GM19023 (cell line): Measurements from ENCODE around the gene TRIM67.

ENCODE experiments used
- ATAC-seq: cut with Tn5 transposase; IDR thresholded peaks from one replicate; pipeline ENCODE4 v1.9.1; 2021; ENCODE audit warnings: mild to moderate bottlenecking, moderate library complexity; ENCODE audit not compliant: unreplicated experiment

TRIM67 gene

GRCh38 chr1:231182317-231182716 lies 20.5 kb downstream of the TRIM67 start:
- ATAC-seq, result no peak

GRCh38 chr1:231183639-231184590 lies 22.1 kb downstream of the TRIM67 start:
- ATAC-seq, result no peak

GRCh38 chr1:231184891-231185290 lies 23.0 kb downstream of the TRIM67 start:
- ATAC-seq, result no peak

GRCh38 chr1:231185391-231185790 lies 23.5 kb downstream of the TRIM67 start:
- ATAC-seq, result no peak

GRCh38 chr1:231186356-231187115 lies 24.7 kb downstream of the TRIM67 start:
- no peak for ATAC-seq

GRCh38 chr1:231187571-231187970 lies 25.7 kb downstream of the TRIM67 start:
- ATAC-seq, result no peak

GRCh38 chr1:231188072-231188471 lies 26.2 kb downstream of the TRIM67 start:
- no peak for ATAC-seq

- ATAC-seq, result no peak
These were observed 26.9 kb downstream of the TRIM67 start for GRCh38 chr1:231188768-231189167.

GRCh38 chr1:231189683-231190270 lies 27.9 kb downstream of the TRIM67 start:
- no peak for ATAC-seq

GRCh38 chr1:231190456-231190855 lies 28.6 kb downstream of the TRIM67 start:
- ATAC-seq, result no peak

- ATAC-seq, result no peak
These were observed 30.8 kb downstream of the TRIM67 start for GRCh38 chr1:231192620-231193163.

- no peak for ATAC-seq
These were observed 32.0 kb downstream of the TRIM67 start for GRCh38 chr1:231193710-231194340.

GRCh38 chr1:231194476-231194842 lies 32.6 kb downstream of the TRIM67 start:
- no peak for ATAC-seq

- no peak for ATAC-seq
These were observed 33.1 kb downstream of the TRIM67 start for GRCh38 chr1:231194843-231195516.

- ATAC-seq, result no peak
These were observed 34.4 kb downstream of the TRIM67 start for GRCh38 chr1:231196307-231196706.

- ATAC-seq, result no peak
These were observed 34.9 kb downstream of the TRIM67 start for GRCh38 chr1:231196728-231197127.

- ATAC-seq, result no peak
These were observed 38.0 kb downstream of the TRIM67 start for GRCh38 chr1:231199868-231200267.

- no peak for ATAC-seq
These were observed 38.7 kb downstream of the TRIM67 start for GRCh38 chr1:231200388-231201031.

- ATAC-seq, result no peak
These were observed 39.6 kb downstream of the TRIM67 start for GRCh38 chr1:231201375-231201978.
